Measurements from ENCODE around the gene ICAM1. TPM values are rescaled to one million over a fixed set of nuclear protein-coding genes. Genes with fewer than 3 reads are reported as not detected.

ICAM1 gene
- total RNA-seq, 1 donor from 2014 or later: 155 TPM

DNA sequence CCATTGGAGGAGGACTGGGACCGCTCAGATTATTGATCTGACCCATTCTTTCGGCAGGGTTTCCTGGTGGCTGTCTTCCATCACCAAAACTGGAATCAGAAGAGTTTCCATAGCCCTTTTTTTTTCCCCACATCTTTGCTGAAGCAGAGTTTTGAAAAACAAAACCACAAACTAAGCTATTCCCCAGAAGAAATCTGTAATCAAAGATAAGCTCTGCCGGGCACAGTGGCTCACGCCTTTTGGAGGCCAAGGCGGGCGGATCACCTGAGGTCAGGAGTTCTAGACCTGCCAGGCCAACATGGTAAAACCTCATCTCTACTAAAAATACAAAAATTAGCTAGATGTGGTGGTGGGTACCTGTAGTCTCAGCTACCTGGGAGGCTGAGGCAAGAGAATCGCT is 4.2 kb upstream of the ICAM1 start:
- DNase-seq (ENCODE audit: low read depth): no peak
- H3K36me3 ChIP-seq (ENCODE audit: control insufficient read depth, insufficient read depth, low read length): no peaks in the 10 kb centered on the region
- no peak overlapping the region for H3K4me3 ChIP-seq (ENCODE audit: low read depth, low read length)
- no peaks in the 10 kb centered on the region for H3K27me3 ChIP-seq (ENCODE audit: control insufficient read depth, insufficient read depth, low read length)
- no peak for TF ChIP-seq CTCF (IDR thresholded peaks at IDR 0.05; ENCODE audit: insufficient read depth, low read length, poor library complexity, severe bottlenecking)

DNA sequence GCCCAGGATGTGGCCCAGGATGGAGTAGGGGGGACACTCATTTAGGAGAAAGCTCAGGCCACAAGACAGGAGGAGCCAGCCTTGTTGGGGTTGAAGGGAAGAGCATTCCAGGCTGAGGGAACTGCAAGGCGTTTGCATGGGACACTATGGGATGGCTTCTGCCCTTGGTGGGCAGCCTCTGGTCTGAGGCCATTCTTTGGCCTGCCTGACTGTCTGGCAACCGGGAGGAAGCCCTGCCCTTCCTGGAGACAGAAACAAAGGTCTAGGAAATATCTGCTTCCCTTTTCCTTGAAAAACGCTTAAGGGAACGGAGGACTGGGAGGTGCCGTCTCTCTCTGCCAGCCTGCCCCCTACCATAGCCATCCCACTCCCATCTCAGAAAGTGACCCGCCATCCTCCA is 2.8 kb upstream of the ICAM1 start:
- DNase-seq (ENCODE audit: low read depth): no peak
- no peaks in the 10 kb centered on the region for H3K27me3 ChIP-seq (ENCODE audit: control insufficient read depth, insufficient read depth, low read length)
- H3K4me3 ChIP-seq (ENCODE audit: low read depth, low read length): no peak overlapping the region
- no peaks in the 10 kb centered on the region for H3K36me3 ChIP-seq (ENCODE audit: control insufficient read depth, insufficient read depth, low read length)
- no peak for TF ChIP-seq CTCF (IDR thresholded peaks at IDR 0.05; ENCODE audit: insufficient read depth, low read length, poor library complexity, severe bottlenecking)

DNA sequence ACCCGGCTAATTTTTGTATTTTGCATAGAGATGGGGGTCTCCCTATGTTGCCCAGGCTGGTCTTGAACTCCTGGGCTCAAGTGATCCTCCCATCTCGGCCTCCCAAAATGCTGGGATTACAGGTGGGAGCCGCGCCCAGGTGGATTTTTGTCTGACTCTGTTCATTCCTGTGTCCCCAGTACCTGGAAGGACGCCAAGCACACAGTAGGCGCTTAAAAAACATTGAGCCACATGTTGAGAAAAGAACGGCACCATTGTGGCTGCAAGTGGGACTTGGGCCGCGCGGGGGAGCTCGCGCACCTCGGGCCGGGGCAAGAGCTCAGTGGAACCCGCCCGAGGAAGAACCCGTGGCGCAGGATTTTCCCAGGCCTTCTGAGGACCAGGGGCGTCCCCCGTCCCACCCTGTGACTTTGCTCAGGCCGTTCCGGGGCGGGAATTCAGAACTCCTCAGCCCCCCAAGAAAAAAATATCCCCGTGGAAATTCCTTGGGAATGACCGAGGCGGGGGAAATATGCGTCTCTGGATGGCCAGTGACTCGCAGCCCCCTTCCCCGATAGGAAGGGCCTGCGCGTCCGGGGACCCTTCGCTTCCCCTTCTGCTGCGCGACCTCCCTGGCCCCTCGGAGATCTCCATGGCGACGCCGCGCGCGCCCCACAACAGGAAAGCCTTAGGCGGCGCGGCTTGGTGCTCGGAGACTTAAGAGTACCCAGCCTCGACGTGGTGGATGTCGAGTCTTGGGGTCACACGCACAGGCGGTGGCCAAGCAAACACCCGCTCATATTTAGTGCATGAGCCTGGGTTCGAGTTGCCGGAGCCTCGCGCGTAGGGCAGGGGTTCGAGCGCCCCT is 1.4 kb upstream of the ICAM1 start:
- Histone ChIP-seq H3K36me3 (ENCODE audit: control insufficient read depth, insufficient read depth, low read length) (no peaks in the 10 kb centered on the region), H3K4me3 (ENCODE audit: low read depth, low read length) (peak overlapping the region; percentile 43), H3K27me3 (ENCODE audit: control insufficient read depth, insufficient read depth, low read length) (no peaks in the 10 kb centered on the region)
- DNase-seq (ENCODE audit: low read depth): no peak
- TF ChIP-seq CTCF (IDR thresholded peaks at IDR 0.05; ENCODE audit: insufficient read depth, low read length, poor library complexity, severe bottlenecking): peak; percentile 96

- TF ChIP-seq CTCF (IDR thresholded peaks at IDR 0.05; ENCODE audit: insufficient read depth, low read length, poor library complexity, severe bottlenecking): no peak
- H3K27me3 ChIP-seq (ENCODE audit: control insufficient read depth, insufficient read depth, low read length): no peaks in the 10 kb centered on the region
- DNase-seq (ENCODE audit: low read depth): no peak
- no peaks in the 10 kb centered on the region for H3K36me3 ChIP-seq (ENCODE audit: control insufficient read depth, insufficient read depth, low read length)
- H3K4me3 ChIP-seq (ENCODE audit: low read depth, low read length): peak overlapping the region; percentile 43
Measured at GRCh38 chr19:10270180-10270615, 722 bp upstream of the ICAM1 start.

DNA sequence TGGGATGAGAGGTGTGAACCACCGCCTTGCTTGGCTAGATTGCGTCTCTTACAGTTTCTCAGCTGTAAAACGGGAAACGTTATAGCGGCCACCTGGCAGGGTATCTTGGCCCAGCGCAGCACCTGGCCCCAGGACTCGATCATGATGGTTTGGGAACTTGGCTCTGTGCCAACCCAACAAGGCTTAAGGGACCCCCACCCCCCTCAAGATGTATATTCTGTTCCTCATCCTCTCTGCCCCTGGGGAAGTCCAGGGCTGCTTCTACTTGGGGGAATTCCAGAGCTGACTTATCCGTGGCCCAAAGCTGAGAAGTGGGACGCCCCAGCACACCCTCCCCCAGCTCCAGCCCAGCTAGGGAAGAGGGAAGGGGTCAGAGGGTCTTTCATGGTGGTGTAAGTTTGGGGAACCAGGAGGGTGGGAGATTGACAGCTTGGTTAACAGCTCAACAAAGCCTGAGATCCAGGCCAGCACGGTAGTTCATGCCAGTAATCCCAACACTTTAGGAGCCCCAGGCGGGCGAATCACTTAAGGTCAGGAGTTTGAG is 695 bp downstream of the ICAM1 start:
- no peak for DNase-seq (ENCODE audit: low read depth)
- Histone ChIP-seq H3K4me3 (ENCODE audit: low read depth, low read length) (peak overlapping the region; percentile 43), H3K36me3 (ENCODE audit: control insufficient read depth, insufficient read depth, low read length) (no peaks in the 10 kb centered on the region), H3K27me3 (ENCODE audit: control insufficient read depth, insufficient read depth, low read length) (no peaks in the 10 kb centered on the region)
- TF ChIP-seq CTCF (IDR thresholded peaks at IDR 0.05; ENCODE audit: insufficient read depth, low read length, poor library complexity, severe bottlenecking): no peak
